HG03439 (cell line): ENCODE data around the gene CASP8.

Experiments
- ATAC-seq: cut with Tn5 transposase; IDR thresholded peaks from one replicate; pipeline ENCODE4 v1.9.1; 2021; ENCODE audit warnings: mild to moderate bottlenecking, moderate library complexity; ENCODE audit not compliant: unreplicated experiment

Gene CASP8

GRCh38 chr2:201242571-201243277 lies 17.6 kb upstream of the CASP8 start:
- ATAC-seq, result no peak

- no peak for ATAC-seq
Observed at GRCh38 chr2:201244829-201245228, 15.5 kb upstream of the CASP8 start.

GRCh38 chr2:201246280-201246679 lies 14.1 kb upstream of the CASP8 start:
- no peak for ATAC-seq

GRCh38 chr2:201248288-201248844 lies 12.0 kb upstream of the CASP8 start:
- no peak for ATAC-seq

- ATAC-seq, result no peak
Observed at GRCh38 chr2:201249889-201250288, 10.4 kb upstream of the CASP8 start.

- ATAC-seq, result no peak
Observed at GRCh38 chr2:201250741-201251140, 9.6 kb upstream of the CASP8 start.

- no peak for ATAC-seq
Observed at GRCh38 chr2:201254081-201254730, 6.1 kb upstream of the CASP8 start.

- ATAC-seq, result no peak
Observed at GRCh38 chr2:201255408-201256033, 4.8 kb upstream of the CASP8 start.

GRCh38 chr2:201256082-201256481 lies 4.3 kb upstream of the CASP8 start:
- ATAC-seq, result no peak

GRCh38 chr2:201257381-201257955 lies 2.9 kb upstream of the CASP8 start:
- peak; percentile 44 for ATAC-seq

- peak; percentile 67 for ATAC-seq
Observed at GRCh38 chr2:201257956-201258665, 2.2 kb upstream of the CASP8 start.

- ATAC-seq, result no peak
Observed at GRCh38 chr2:201258666-201259615, 1.4 kb upstream of the CASP8 start.

GRCh38 chr2:201261471-201261870 lies 1.1 kb downstream of the CASP8 start:
- ATAC-seq, result no peak

- ATAC-seq, result no peak
Observed at GRCh38 chr2:201261906-201262305, 1.6 kb downstream of the CASP8 start.

GRCh38 chr2:201262718-201263117 lies 2.4 kb downstream of the CASP8 start:
- no peak for ATAC-seq

- no peak for ATAC-seq
Observed at GRCh38 chr2:201263779-201264178, 3.4 kb downstream of the CASP8 start.

- ATAC-seq, result no peak
Observed at GRCh38 chr2:201264472-201265173, 4.3 kb downstream of the CASP8 start.

GRCh38 chr2:201266629-201267028 lies 6.3 kb downstream of the CASP8 start:
- no peak for ATAC-seq
